ENCODE data around the gene KCNT1. TPM values are rescaled to one million over a fixed set of nuclear protein-coding genes. Genes with fewer than 3 reads are reported as not detected.

The KCNT1 gene
- polyA plus RNA-seq, 2 of the 4 experiments (the other 2 are of a cell fraction): not detected

DNA sequence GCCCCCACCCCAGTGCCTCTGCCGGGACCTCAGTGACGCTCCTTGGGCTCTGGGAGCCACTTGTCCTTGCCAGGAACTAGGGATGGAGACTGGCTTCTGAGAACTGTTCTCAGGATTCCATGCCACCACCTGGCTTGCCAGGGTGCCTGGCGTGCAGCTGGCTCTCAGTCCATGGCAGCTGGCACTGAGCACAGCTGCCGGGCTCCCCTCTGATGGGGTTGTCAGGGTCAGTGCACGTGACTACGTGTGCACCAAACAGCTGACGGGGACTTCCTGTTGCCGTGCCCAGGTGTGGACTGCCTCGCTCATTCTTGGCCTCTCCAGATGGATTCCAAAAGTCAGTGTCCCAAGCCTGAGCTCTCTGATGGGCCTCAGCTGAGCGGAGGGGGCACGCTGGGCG is 9.4 kb downstream of the KCNT1 start:
- no peak for TF ChIP-seq RNF2 (IDR thresholded peaks at IDR 0.05; ENCODE audit: borderline replicate concordance, low read depth)
- TF ChIP-seq KDM5A (IDR thresholded peaks at IDR 0.05): no peak
- TF ChIP-seq SREBF2 (IDR thresholded peaks at IDR 0.05): no peak
- TF ChIP-seq FOSB (CRISPR knock-in tag; IDR thresholded peaks at IDR 0.05): no peak
- TF ChIP-seq NR3C1 (IDR thresholded peaks at IDR 0.05): no peak
- TF ChIP-seq FOXS1 (CRISPR knock-in tag; IDR thresholded peaks at IDR 0.05): no peak
- TF ChIP-seq TFCP2L1 (CRISPR knock-in tag; IDR thresholded peaks at IDR 0.05): no peak
- TF ChIP-seq FOSL2 (IDR thresholded peaks at IDR 0.05): no peak
- TF ChIP-seq FOSL2 (CRISPR knock-in tag; IDR thresholded peaks at IDR 0.05): no peak
- no peak for TF ChIP-seq E2F6 (IDR thresholded peaks at IDR 0.05; ENCODE audit: borderline replicate concordance, low read depth)
- TF ChIP-seq EHF (CRISPR knock-in tag; IDR thresholded peaks at IDR 0.05): no peak
- TF ChIP-seq RARB (CRISPR knock-in tag; IDR thresholded peaks at IDR 0.05): no peak
- no peak for FAIRE-seq
- ChIA-PET CTCF (interaction anchor here (0.9 to 1.9 kb wide), 3 partner anchors 9 to 17 kb away, joined by 3 to 7 read pairs (median 5); partner anchors contain the start of gene KCNT1), POLR2A (no interaction called here)
- Histone ChIP-seq H3K4me2 (no peak overlapping the region), H3K4me3 (no peak overlapping the region), H3K9me3 (no peaks in the 10 kb centered on the region), H3K4me1 (no peaks in the 10 kb centered on the region), H3K27ac (no peak overlapping the region)
- DNase-seq (ENCODE audit: low read depth in 1 of 2, low spot score in 1 of 2): no peak
- WGBS (ENCODE audit: missing lambda C conversion rate): 28% methylated on average over 5 of the region's 12 CpGs
- no peak for ATAC-seq

GRCh38 chr9:135711881-135712280 is 9.9 kb downstream of the KCNT1 start:
- FAIRE-seq (no peak), DNase-seq (ENCODE audit: low read depth in 1 of 2, low spot score in 1 of 2) (no peak), ATAC-seq (no peak)
- H3K4me3 ChIP-seq: no peak overlapping the region
- H3K9me3 ChIP-seq: no peaks in the 10 kb centered on the region
- H3K4me1 ChIP-seq: no peaks in the 10 kb centered on the region
- no peak overlapping the region for H3K4me2 ChIP-seq
- 42% methylated on average over 8 of the region's 10 CpGs for WGBS (ENCODE audit: missing lambda C conversion rate)
- TF ChIP-seq SREBF2 (IDR thresholded peaks at IDR 0.05) (no peak), PBX3 (IDR thresholded peaks at IDR 0.05) (no peak), EHMT2 (IDR thresholded peaks at IDR 0.05; ENCODE audit: low read depth) (no peak), NFE2L2 (conservative IDR thresholded peaks at IDR 0.05; ENCODE audit: low read length) (no peak), FOSL2 (IDR thresholded peaks at IDR 0.05) (no peak), FOSL2 (CRISPR knock-in tag; IDR thresholded peaks at IDR 0.05) (no peak), ESRRA (IDR thresholded peaks at IDR 0.05; ENCODE audit: borderline replicate concordance, low read length) (no peak), RCOR1 (IDR thresholded peaks at IDR 0.05; ENCODE audit: low read depth, low read length) (no peak), TFCP2L1 (CRISPR knock-in tag; IDR thresholded peaks at IDR 0.05) (no peak), FOXS1 (CRISPR knock-in tag; IDR thresholded peaks at IDR 0.05) (no peak), CEBPB (IDR thresholded peaks at IDR 0.05) (no peak), KDM5A (IDR thresholded peaks at IDR 0.05) (no peak), HOXB5 (CRISPR knock-in tag; IDR thresholded peaks at IDR 0.05) (no peak), NPAS2 (CRISPR knock-in tag; IDR thresholded peaks at IDR 0.05; ENCODE audit: borderline replicate concordance) (no peak)
- TF ChIP-seq, protein P1, sequence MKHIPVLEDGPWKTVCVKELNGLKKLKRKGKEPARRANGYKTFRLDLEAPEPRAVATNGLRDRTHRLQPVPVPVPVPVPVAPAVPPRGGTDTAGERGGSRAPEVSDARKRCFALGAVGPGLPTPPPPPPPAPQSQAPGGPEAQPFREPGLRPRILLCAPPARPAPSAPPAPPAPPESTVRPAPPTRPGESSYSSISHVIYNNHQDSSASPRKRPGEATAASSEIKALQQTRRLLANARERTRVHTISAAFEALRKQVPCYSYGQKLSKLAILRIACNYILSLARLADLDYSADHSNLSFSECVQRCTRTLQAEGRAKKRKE (CRISPR knock-in tag; IDR thresholded peaks at IDR 0.05; ENCODE audit: low read depth): no peak
- TF ChIP-seq, protein P2, sequence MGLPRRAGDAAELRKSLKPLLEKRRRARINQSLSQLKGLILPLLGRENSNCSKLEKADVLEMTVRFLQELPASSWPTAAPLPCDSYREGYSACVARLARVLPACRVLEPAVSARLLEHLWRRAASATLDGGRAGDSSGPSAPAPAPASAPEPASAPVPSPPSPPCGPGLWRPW (IDR thresholded peaks at IDR 0.05): no peak
- CTCF ChIA-PET: interaction anchor here (1.9 kb wide), 1 partner anchor 9 kb away, joined by 7 read pairs; the partner anchor contains the start of gene KCNT1
- no peak overlapping the region for H3K27ac ChIP-seq
- POLR2A ChIA-PET: no interaction called here
